B cell (primary cell): ENCODE results near the gene ZNF253. TPM values are rescaled to one million over a fixed set of nuclear protein-coding genes. Genes with fewer than 3 reads are reported as not detected.

Source experiments
- ATAC-seq: fragments of 200-7000 bp; cut with Tn5 transposase; one replicate; pipeline ENCODE4 v1.10.0; 2021; ENCODE audit warnings: low read depth, mild to moderate bottlenecking, moderate number of reproducible peaks, moderate library complexity
- CTCF ChIA-PET: fragments of 350-600 bp; sonication (Branson Sonifier 250); formaldehyde crosslinking; loops from one replicate; lab custom pipeline; 2021; ENCODE audit warnings: antibody characterized with exemption, inconsistent platforms; lab: Charles Lee
- POLR2A ChIA-PET: fragments of 350-600 bp; sonication (Branson Sonifier 250); formaldehyde crosslinking; loops from one replicate; lab custom pipeline; 2021; ENCODE audit warnings: antibody characterized with exemption; lab: Charles Lee
- DNase-seq: peaks from one replicate; pipeline ENCODE4 v3.0.0; 2013
- H2AFZ ChIP-seq: 2 replicates; pipeline ENCODE4 v1.6.1; 2012; ENCODE audit warnings: mild to moderate bottlenecking, low read depth, low read length; ENCODE audit not compliant: insufficient read depth, poor library complexity, severe bottlenecking
- H3K27ac ChIP-seq, 2 donors: 1 replicate in 1 of 2; 2 replicates in 1 of 2; pipeline ENCODE4 v1.5.1; 2012 to 2013; ENCODE audit warnings: low read length in 2 of 2, mild to moderate bottlenecking in 2 of 2, moderate library complexity in 1 of 2
- H3K27me3 ChIP-seq, 4 experiments: fragments of 200-600 bp in 1 of 4; sonication (generic) in 1 of 4; replicated peaks in 1 of 4; 1 replicate in 2 of 4; 2 replicates in 2 of 4; pipeline versions ENCODE4 v1.6.1 to v1.7.0; 2013 to 2016; ENCODE audit warnings: low read length in 3 of 4, mild to moderate bottlenecking in 2 of 4, mixed read lengths in 1 of 4, moderate library complexity in 1 of 4; ENCODE audit not compliant: insufficient read depth in 4 of 4, control insufficient read depth in 3 of 4; ENCODE audit errors: control extremely low read depth in 1 of 4
- H3K36me3 ChIP-seq, 2 experiments: replicated peaks in 1 of 2; 1 replicate in 1 of 2; 2 replicates in 1 of 2; pipeline versions ENCODE4 v1.6.1 to v1.7.1; 2013; ENCODE audit warnings: low read length in 1 of 2; ENCODE audit not compliant: insufficient read depth in 2 of 2, control insufficient read depth in 1 of 2; ENCODE audit errors: control extremely low read depth in 1 of 2, extremely low read depth in 1 of 2
- H3K4me1 ChIP-seq, 2 donors: fragments of 200-600 bp in 1 of 2; sonication (generic) in 1 of 2; 1 replicate in 1 of 2; 2 replicates in 1 of 2; pipeline versions ENCODE4 v1.5.1 to v1.6.1; 2013 to 2017; ENCODE audit warnings: low read length in 2 of 2; ENCODE audit not compliant: control insufficient read depth in 2 of 2, insufficient read depth in 2 of 2
- H3K4me2 ChIP-seq: replicated peaks from 2 replicates; pipeline ENCODE3; 2012; ENCODE audit warnings: mild to moderate bottlenecking, low read depth, low read length; ENCODE audit not compliant: poor library complexity, severe bottlenecking
- H3K4me3 ChIP-seq, 5 experiments: fragments of 200-600 bp in 1 of 5; sonication (generic) in 1 of 5; 1 replicate in 3 of 5; 2 replicates in 2 of 5; pipeline versions ENCODE4 v1.5.1 to v1.7.0; 2011 to 2016; ENCODE audit warnings: low read length in 4 of 5, mild to moderate bottlenecking in 4 of 5, low read depth in 2 of 5, control low read depth in 1 of 5, moderate library complexity in 1 of 5; ENCODE audit not compliant: insufficient read depth in 1 of 5; ENCODE audit errors: control extremely low read depth in 1 of 5, extremely low read depth in 1 of 5
- H3K79me2 ChIP-seq: fragments of 200-600 bp; sonication (generic); one replicate; pipeline ENCODE4 v1.6.0; 2016; ENCODE audit warnings: low read length; ENCODE audit not compliant: control insufficient read depth, insufficient read depth
- H3K9ac ChIP-seq: fragments of 200-600 bp; sonication (generic); 2 replicates; pipeline ENCODE4 v1.6.1; 2017; ENCODE audit warnings: mild to moderate bottlenecking, low read length, moderate library complexity
- H3K9me3 ChIP-seq, 3 donors: one replicate each; pipeline versions ENCODE4 v1.6.1 to v1.7.1; 2013; ENCODE audit warnings: low read length in 2 of 3; ENCODE audit not compliant: control insufficient read depth in 2 of 3, insufficient read depth in 1 of 3; ENCODE audit errors: control extremely low read depth in 1 of 3
- H4K20me1 ChIP-seq: 2 replicates; pipeline ENCODE4 v1.6.0; 2012; ENCODE audit warnings: mild to moderate bottlenecking, low read length; ENCODE audit not compliant: insufficient read depth, control insufficient read depth, poor library complexity, severe bottlenecking
- H3K27ac Mint-ChIP-seq: one replicate; pipeline ENCODE4 v1.8.0; 2021; ENCODE audit warnings: mixed read lengths
- H3K27me3 Mint-ChIP-seq: one replicate; pipeline ENCODE4 v1.8.0; 2021; ENCODE audit warnings: mixed read lengths
- H3K4me1 Mint-ChIP-seq: one replicate; pipeline ENCODE4 v1.8.0; 2021; ENCODE audit warnings: mixed read lengths
- H3K4me3 Mint-ChIP-seq: one replicate; pipeline ENCODE4 v1.8.0; 2021; ENCODE audit warnings: mixed read lengths
- H3K9me3 Mint-ChIP-seq: one replicate; pipeline ENCODE4 v1.8.0; 2022; ENCODE audit warnings: mixed read lengths; ENCODE audit not compliant: insufficient read depth
- CTCF ChIP-seq: fragments of 200-600 bp; IDR thresholded peaks from one replicate; pipeline ENCODE4 v1.8.0; 2022; ENCODE audit warnings: antibody characterized with exemption, mild to moderate bottlenecking
- EZH2 ChIP-seq: IDR thresholded peaks from 2 replicates; pipeline ENCODE4 v1.6.1; 2012; ENCODE audit warnings: borderline replicate concordance, low read depth, mild to moderate bottlenecking, moderate library complexity, low read length; ENCODE audit not compliant: insufficient read depth, poor library complexity, severe bottlenecking
- WGBS: methylation state at CpG from one replicate; pipeline ENCODE4 v1.1.5; 2013; ENCODE audit warnings: missing lambda C conversion rate; ENCODE audit not compliant: insufficient coverage; 5-methylcytosine and 5-hydroxymethylcytosine counted together
- intact Hi-C: fragments of 100-400 bp; cut with micrococcal nuclease; formaldehyde crosslinking; loops from one replicate; pipeline ENCODE4 v1.10.0; 2022
- polyA plus RNA-seq: library from polyadenylated mRNA; depleted of rRNA; stranded (reverse); fragments of >200 nt; gene quantifications from 2 replicates; pipeline ENCODE4 v1.2.3, GENCODE V29; 2012
- total RNA-seq, 2 donors: library from RNA; stranded (reverse); fragments of 120-200 nt in 1 of 2; gene quantifications; 1 replicate in 1 of 2; 2 replicates in 1 of 2; pipeline versions ENCODE4 v1.2.3 to v1.2.4, GENCODE V29; 2013 to 2022

ZNF253 gene
- total and polyA plus RNA-seq, 2 donors (not counting 1 experiment from before 2014, with no cell fraction given): 5.5 to 28.6 TPM

GRCh38 chr19:19871932-19872331, 6.2 kb downstream of the ZNF253 start:
- TF ChIP-seq EZH2 (no peak), CTCF (no peak)
- ChIA-PET CTCF (interaction anchor here (1.2 kb wide), 1 partner anchor 30 kb away, joined by 3 read pairs; no protein-coding TSS in a partner anchor), POLR2A (no interaction called here)
- no peaks in the 10 kb centered on the region for H3K9me3 Mint-ChIP-seq
- peaks cover 97% of the 10 kb centered on the region for H3K79me2 ChIP-seq
- intact Hi-C loops: no loop called here
- no peaks in the 10 kb centered on the region for H3K27me3 ChIP-seq
- peaks cover 15 to 29% of the 10 kb centered on the region in 2 donors for H3K4me1 ChIP-seq
- no peak for ATAC-seq
- no peak overlapping the region for H3K9ac ChIP-seq
- H3K27me3 Mint-ChIP-seq: no peaks in the 10 kb centered on the region
- no peak overlapping the region for H3K4me3 ChIP-seq
- no peak overlapping the region for H3K27ac ChIP-seq
- no peak overlapping the region for H2AFZ ChIP-seq
- H4K20me1 ChIP-seq: peaks cover 14% of the 10 kb centered on the region
- H3K9me3 ChIP-seq: peaks cover 0 to 6% (median 0%) of the 10 kb centered on the region in 3 donors
- H3K4me3 Mint-ChIP-seq: no peak overlapping the region
- no peak overlapping the region for H3K27ac Mint-ChIP-seq
- H3K4me1 Mint-ChIP-seq: peaks cover 41% of the 10 kb centered on the region
- no CpG with 5 or more reads among the region's 3 CpGs for WGBS
- peaks cover 3% of the 10 kb centered on the region in 2 experiments for H3K36me3 ChIP-seq
- DNase-seq: no peak
- no peak overlapping the region for H3K4me2 ChIP-seq

- Histone ChIP-seq H3K27ac (no peak overlapping the region), H3K4me1 (peaks cover 2 to 17% of the 10 kb centered on the region in 2 donors), H2AFZ (no peak overlapping the region), H3K79me2 (peaks cover 95% of the 10 kb centered on the region), H3K27me3 (no peaks in the 10 kb centered on the region), H3K9ac (no peak overlapping the region), H4K20me1 (peaks cover 14% of the 10 kb centered on the region), H3K4me2 (no peak overlapping the region), H3K36me3 (peaks cover 3 to 8% of the 10 kb centered on the region in 2 experiments), H3K9me3 (peaks cover 0 to 6% (median 0%) of the 10 kb centered on the region in 3 donors), H3K4me3 (no peak overlapping the region)
- CTCF ChIA-PET: interaction anchor here (1.4 kb wide), 1 partner anchor 13 kb away, joined by 3 read pairs; no protein-coding TSS in a partner anchor
- intact Hi-C loops: no loop called here
- POLR2A ChIA-PET: no interaction called here
- Mint-ChIP-seq H3K4me1 (peaks cover 27% of the 10 kb centered on the region), H3K4me3 (no peak overlapping the region), H3K27me3 (no peaks in the 10 kb centered on the region), H3K9me3 (no peaks in the 10 kb centered on the region), H3K27ac (no peak overlapping the region)
- TF ChIP-seq CTCF (no peak), EZH2 (no peak)
- ATAC-seq: no peak
- no peak for DNase-seq
Observed at GRCh38 chr19:19873381-19873780, 7.7 kb downstream of the ZNF253 start.
